H9 (cell line): ENCODE measurements around the gene RAET1G. TPM values are rescaled to one million over a fixed set of nuclear protein-coding genes. Genes with fewer than 3 reads are reported as not detected.

Experiments used
- DNase-seq: peaks from one replicate; pipeline ENCODE4 v3.0.0-alpha.2; 2017
- H2AFZ ChIP-seq: one replicate; pipeline ENCODE4 v1.6.1; 2013; ENCODE audit warnings: mild to moderate bottlenecking, low read length, control low read depth, moderate library complexity
- H2AK5ac ChIP-seq: 2 replicates; pipeline ENCODE4 v1.6.1; 2013; ENCODE audit warnings: low read length, control low read depth, mixed read lengths; ENCODE audit not compliant: insufficient read length
- H2BK120ac ChIP-seq: one replicate; pipeline ENCODE4 v1.6.1; 2013; ENCODE audit warnings: low read depth, mild to moderate bottlenecking, low read length, control low read depth, inconsistent platforms; ENCODE audit not compliant: poor library complexity, severe bottlenecking
- H2BK12ac ChIP-seq: 2 replicates; pipeline ENCODE4 v1.6.1; 2013; ENCODE audit warnings: low read length, control low read depth, mixed read lengths, low read depth; ENCODE audit not compliant: insufficient read length
- H2BK15ac ChIP-seq: 2 replicates; pipeline ENCODE4 v1.6.1; 2013; ENCODE audit warnings: low read depth, low read length, control low read depth
- H2BK20ac ChIP-seq: one replicate; pipeline ENCODE4 v1.6.1; 2013; ENCODE audit warnings: low read depth, mild to moderate bottlenecking, low read length, control low read depth, inconsistent platforms; ENCODE audit not compliant: poor library complexity, severe bottlenecking
- H2BK5ac ChIP-seq: 2 replicates; pipeline ENCODE4 v1.6.1; 2013; ENCODE audit warnings: low read length, control low read depth, mixed read lengths; ENCODE audit not compliant: insufficient read length
- H3K14ac ChIP-seq: 2 replicates; pipeline ENCODE4 v1.6.1; 2013; ENCODE audit warnings: low read length, control low read depth; ENCODE audit not compliant: insufficient read depth
- H3K18ac ChIP-seq: 2 replicates; pipeline ENCODE4 v1.6.1; 2013; ENCODE audit warnings: low read depth, mild to moderate bottlenecking, mixed read lengths, low read length, control low read depth; ENCODE audit not compliant: insufficient read length
- H3K23ac ChIP-seq: 2 replicates; pipeline ENCODE4 v1.6.1; 2013; ENCODE audit warnings: low read length, control low read depth, mixed read lengths, low read depth; ENCODE audit not compliant: insufficient read length
- H3K23me2 ChIP-seq: 2 replicates; pipeline ENCODE4 v1.6.1; 2013; ENCODE audit warnings: low read depth, mild to moderate bottlenecking, mixed read lengths, low read length, control low read depth; ENCODE audit not compliant: insufficient read length, poor library complexity, severe bottlenecking
- H3K27ac ChIP-seq: 2 replicates; pipeline ENCODE4 v1.5.1; 2013; ENCODE audit warnings: low read length, control low read depth, mixed read lengths, low read depth; ENCODE audit not compliant: insufficient read length
- H3K27me3 ChIP-seq: 2 replicates; pipeline ENCODE4 v1.6.1; 2013; ENCODE audit warnings: low read length, control low read depth, inconsistent platforms; ENCODE audit not compliant: insufficient read depth
- H3K4ac ChIP-seq: 2 replicates; pipeline ENCODE4 v1.6.1; 2013; ENCODE audit warnings: low read depth, mild to moderate bottlenecking, control low read depth, inconsistent platforms, low read length, moderate library complexity
- H3K4me1 ChIP-seq: 2 replicates; pipeline ENCODE4 v1.6.1; 2013; ENCODE audit warnings: low read length, control low read depth, inconsistent platforms; ENCODE audit not compliant: insufficient read depth
- H3K4me2 ChIP-seq: 2 replicates; pipeline ENCODE4 v1.6.1; 2013; ENCODE audit warnings: low read length, control low read depth, mixed read lengths; ENCODE audit not compliant: insufficient read length, insufficient read depth
- H3K56ac ChIP-seq: 2 replicates; pipeline ENCODE4 v1.6.1; 2013; ENCODE audit warnings: low read depth, mild to moderate bottlenecking, mixed read lengths, low read length, control low read depth; ENCODE audit not compliant: insufficient read length
- H3K79me1 ChIP-seq: 2 replicates; pipeline ENCODE4 v1.6.1; 2013; ENCODE audit warnings: low read depth, mild to moderate bottlenecking, moderate library complexity, low read length, control low read depth, inconsistent platforms; ENCODE audit not compliant: insufficient read depth, poor library complexity, severe bottlenecking
- H3K79me2 ChIP-seq: 2 replicates; pipeline ENCODE4 v1.6.1; 2013; ENCODE audit warnings: low read length, control low read depth, inconsistent platforms; ENCODE audit not compliant: insufficient read depth
- H3K9ac ChIP-seq: 2 replicates; pipeline ENCODE4 v1.6.1; 2013; ENCODE audit warnings: low read length, control low read depth, mixed read lengths; ENCODE audit not compliant: insufficient read length; ENCODE audit errors: extremely low read depth
- H3K9me3 ChIP-seq: one replicate; pipeline ENCODE4 v1.6.1; 2013; ENCODE audit warnings: low read depth, low read length, inconsistent platforms; ENCODE audit not compliant: control insufficient read depth
- H3T11ph ChIP-seq: one replicate; pipeline ENCODE4 v1.6.1; 2013; ENCODE audit warnings: mild to moderate bottlenecking, low read length, control low read depth, inconsistent platforms
- H4K20me1 ChIP-seq: one replicate; pipeline ENCODE4 v1.6.1; 2013; ENCODE audit not compliant: control insufficient read depth, insufficient read length, insufficient read depth
- H4K5ac ChIP-seq: 2 replicates; pipeline ENCODE4 v1.6.1; 2013; ENCODE audit warnings: low read depth, mild to moderate bottlenecking, mixed read lengths, low read length, control low read depth; ENCODE audit not compliant: insufficient read length
- H4K8ac ChIP-seq: replicated peaks from 2 replicates; pipeline ENCODE4 v1.6.1; 2013; ENCODE audit warnings: low read length, control low read depth, mixed read lengths, low read depth; ENCODE audit not compliant: insufficient read length
- H4K91ac ChIP-seq: 2 replicates; pipeline ENCODE4 v1.6.1; 2013; ENCODE audit warnings: low read depth, mild to moderate bottlenecking, moderate library complexity, mixed read lengths, low read length, control low read depth; ENCODE audit not compliant: insufficient read length
- H3K27ac Mint-ChIP-seq, 3 experiments: 2 replicates in 2 of 3; 3 replicates in 1 of 3; pipeline ENCODE4 v1.8.0; 2020 to 2021; ENCODE audit warnings: mixed read lengths in 3 of 3, mild to moderate bottlenecking in 1 of 3, moderate library complexity in 1 of 3
- H3K27me3 Mint-ChIP-seq: 2 replicates; pipeline ENCODE4 v1.8.0; 2021; ENCODE audit warnings: low read depth, mild to moderate bottlenecking, moderate library complexity, mixed read lengths
- H3K36me3 Mint-ChIP-seq, 3 experiments: 2 replicates in 2 of 3; 3 replicates in 1 of 3; pipeline ENCODE4 v1.8.0; 2020 to 2021; ENCODE audit warnings: low read depth in 3 of 3, mixed read lengths in 3 of 3; ENCODE audit not compliant: insufficient read depth in 1 of 3
- H3K4me1 Mint-ChIP-seq, 2 experiments: 2 replicates each; pipeline ENCODE4 v1.8.0; 2020; ENCODE audit warnings: mixed read lengths in 2 of 2
- H3K4me3 Mint-ChIP-seq, 2 experiments: 2 replicates in 1 of 2; 3 replicates in 1 of 2; pipeline ENCODE4 v1.8.0; 2020 to 2021; ENCODE audit warnings: mild to moderate bottlenecking in 2 of 2, mixed read lengths in 2 of 2, moderate library complexity in 1 of 2
- H3K9me3 Mint-ChIP-seq, 2 experiments: 2 replicates in 1 of 2; 3 replicates in 1 of 2; pipeline ENCODE4 v1.8.0; 2020; ENCODE audit warnings: mild to moderate bottlenecking in 2 of 2, mixed read lengths in 2 of 2, moderate library complexity in 1 of 2
- WGBS: extraction: QIAGEN DNeasy Blood & Tissue Kit; methylation state at CpG from one replicate; pipeline ENCODE4 v1.1.7; 2013; ENCODE audit warnings: missing lambda C conversion rate, low lambda C conversion rate, mixed read lengths; ENCODE audit not compliant: insufficient read length; ENCODE audit errors: extremely low coverage; 5-methylcytosine and 5-hydroxymethylcytosine counted together
- total RNA-seq: library from RNA; stranded (reverse); gene quantifications from 2 replicates; pipeline ENCODE4 v1.2.1, GENCODE V29; 2021
- TF ChIP-seq, protein P1 (sequence below): fragments of 200-600 bp; sonication (generic); conservative IDR thresholded peaks from 3 replicates; pipeline ENCODE4 v1.8.0; 2021; ENCODE audit warnings: antibody characterized with exemption, mild to moderate bottlenecking

RAET1G gene
- total RNA-seq, 1 experiment from 2014 or later: not detected

- Mint-ChIP-seq H3K27me3 (peaks cover 74% of the 10 kb centered on the region), H3K27ac (no peak overlapping the region), H3K4me1 (peaks cover 4 to 7% of the 10 kb centered on the region in 2 experiments), H3K36me3 (no peaks in the 10 kb centered on the region), H3K9me3 (no peaks in the 10 kb centered on the region), H3K4me3 (no peak overlapping the region)
- Histone ChIP-seq H3K9me3 (no peaks in the 10 kb centered on the region), H4K20me1 (peaks cover 2% of the 10 kb centered on the region), H3K4me1 (no peaks in the 10 kb centered on the region), H3T11ph (no peak overlapping the region), H4K8ac (no peak overlapping the region), H2AFZ (no peak overlapping the region), H3K27me3 (peaks cover 21% of the 10 kb centered on the region; the same call in 1 of the 2 replicates), H4K5ac (no peak overlapping the region), H4K91ac (no peak overlapping the region), H2BK20ac (no peak overlapping the region), H3K4ac (no peak overlapping the region), H3K9ac (no peak overlapping the region), H3K14ac (no peak overlapping the region), H2BK5ac (no peak overlapping the region), H3K4me2 (no peak overlapping the region), H3K23me2 (peaks cover 4% of the 10 kb centered on the region), H2BK120ac (no peak overlapping the region), H3K79me1 (no peaks in the 10 kb centered on the region), H3K27ac (no peak overlapping the region), H2BK12ac (no peak overlapping the region), H3K18ac (no peak overlapping the region), H3K56ac (no peak overlapping the region), H3K79me2 (no peaks in the 10 kb centered on the region), H2BK15ac (no peak overlapping the region), H3K23ac (no peak overlapping the region), H2AK5ac (no peak overlapping the region)
- DNase-seq: no peak
- TF ChIP-seq, protein P1, sequence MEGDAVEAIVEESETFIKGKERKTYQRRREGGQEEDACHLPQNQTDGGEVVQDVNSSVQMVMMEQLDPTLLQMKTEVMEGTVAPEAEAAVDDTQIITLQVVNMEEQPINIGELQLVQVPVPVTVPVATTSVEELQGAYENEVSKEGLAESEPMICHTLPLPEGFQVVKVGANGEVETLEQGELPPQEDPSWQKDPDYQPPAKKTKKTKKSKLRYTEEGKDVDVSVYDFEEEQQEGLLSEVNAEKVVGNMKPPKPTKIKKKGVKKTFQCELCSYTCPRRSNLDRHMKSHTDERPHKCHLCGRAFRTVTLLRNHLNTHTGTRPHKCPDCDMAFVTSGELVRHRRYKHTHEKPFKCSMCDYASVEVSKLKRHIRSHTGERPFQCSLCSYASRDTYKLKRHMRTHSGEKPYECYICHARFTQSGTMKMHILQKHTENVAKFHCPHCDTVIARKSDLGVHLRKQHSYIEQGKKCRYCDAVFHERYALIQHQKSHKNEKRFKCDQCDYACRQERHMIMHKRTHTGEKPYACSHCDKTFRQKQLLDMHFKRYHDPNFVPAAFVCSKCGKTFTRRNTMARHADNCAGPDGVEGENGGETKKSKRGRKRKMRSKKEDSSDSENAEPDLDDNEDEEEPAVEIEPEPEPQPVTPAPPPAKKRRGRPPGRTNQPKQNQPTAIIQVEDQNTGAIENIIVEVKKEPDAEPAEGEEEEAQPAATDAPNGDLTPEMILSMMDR: no peak
- WGBS: no CpG with 5 or more reads among the region's 2 CpGs
These were observed 5.2 kb downstream of the RAET1G start for GRCh38 chr6:149917679-149918078.
